C1 segment of cervical spinal cord (tissue), 14 donors: ENCODE measurements around the gene CNNM2.

Experiments used
- DNase-seq, 14 donors: peaks; one replicate each; lab custom pipeline; 2025; lab: John Stamatoyannopoulos, UW

Gene CNNM2

DNA sequence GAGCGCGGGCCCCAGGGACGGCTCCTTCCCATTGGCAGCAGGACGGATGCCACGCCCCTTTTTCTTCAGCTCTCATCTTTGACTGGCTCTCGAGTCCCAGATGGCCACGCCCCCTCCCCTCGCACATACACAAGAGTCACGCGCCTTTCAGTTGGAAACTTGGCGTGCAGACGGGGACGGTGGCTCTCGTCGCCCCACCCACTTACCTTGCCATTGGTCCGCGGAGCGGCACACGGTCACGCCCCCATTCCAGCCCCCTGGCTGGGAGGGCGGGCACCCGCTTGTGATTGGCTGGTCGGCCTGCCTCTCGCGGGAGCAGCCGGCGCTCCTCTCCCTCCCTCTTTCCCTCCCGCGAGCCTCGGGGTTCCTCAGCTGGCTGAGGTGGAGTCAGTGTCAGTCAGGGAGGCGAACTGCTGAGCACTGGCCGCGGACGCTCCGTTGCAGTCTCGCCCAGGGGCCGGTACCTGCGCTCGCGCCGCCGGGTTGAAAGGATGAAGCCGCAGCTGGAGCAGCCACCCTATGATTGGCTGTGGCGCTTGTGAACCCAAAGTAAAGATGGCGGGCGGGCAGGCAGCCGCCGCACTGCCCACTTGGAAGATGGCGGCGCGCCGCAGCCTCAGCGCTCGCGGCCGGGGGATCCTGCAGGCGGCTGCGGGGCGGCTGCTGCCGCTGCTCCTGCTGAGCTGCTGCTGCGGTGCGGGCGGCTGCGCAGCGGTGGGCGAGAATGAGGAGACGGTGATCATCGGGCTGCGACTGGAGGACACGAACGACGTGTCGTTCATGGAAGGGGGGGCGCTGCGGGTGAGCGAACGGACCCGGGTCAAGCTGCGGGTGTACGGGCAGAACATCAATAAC is at the start of gene CNNM2:
CNNM2 (plus strand) TSS at position 333 of the 855 bp plus-strand sequence; CDS start at position 520, 187 bp downstream.
- DNase-seq, result peak; percentile 93 to 100 (median 99)

DNA sequence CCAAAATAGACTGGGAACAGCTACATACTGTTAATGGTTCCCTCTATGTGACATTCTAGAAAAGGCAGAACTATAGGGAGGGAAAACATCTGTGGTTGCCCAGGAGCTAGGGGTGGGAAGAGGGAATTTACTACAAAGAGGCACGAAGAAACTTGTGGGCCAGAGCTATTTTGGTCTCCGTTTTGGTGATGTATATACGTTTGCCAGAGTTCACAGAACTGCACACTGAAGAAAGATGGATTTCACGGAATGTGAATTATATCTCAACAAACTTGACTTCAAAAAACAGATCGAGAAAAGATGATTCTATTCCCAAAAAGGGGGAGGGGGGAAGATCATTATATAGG is 49.2 kb upstream of the CNNM2 start:
- DNase-seq, result no peak

GRCh38 chr10:102869258-102870198 is 48.6 kb upstream of the CNNM2 start, which contains the start of gene AS3MT:
Gene AS3MT, plus strand, starts transcription at chr10:102869470. Its CDS starts 123 bp downstream, at chr10:102869593.
- DNase-seq, result peak in 6 of 14 donors; percentile 2 to 32 (median 14)

- DNase-seq, result no peak
Observed at GRCh38 chr10:102870221-102870620, 47.9 kb upstream of the CNNM2 start.

GRCh38 chr10:102872163-102872562 is 45.9 kb upstream of the CNNM2 start:
- no peak for DNase-seq

DNA sequence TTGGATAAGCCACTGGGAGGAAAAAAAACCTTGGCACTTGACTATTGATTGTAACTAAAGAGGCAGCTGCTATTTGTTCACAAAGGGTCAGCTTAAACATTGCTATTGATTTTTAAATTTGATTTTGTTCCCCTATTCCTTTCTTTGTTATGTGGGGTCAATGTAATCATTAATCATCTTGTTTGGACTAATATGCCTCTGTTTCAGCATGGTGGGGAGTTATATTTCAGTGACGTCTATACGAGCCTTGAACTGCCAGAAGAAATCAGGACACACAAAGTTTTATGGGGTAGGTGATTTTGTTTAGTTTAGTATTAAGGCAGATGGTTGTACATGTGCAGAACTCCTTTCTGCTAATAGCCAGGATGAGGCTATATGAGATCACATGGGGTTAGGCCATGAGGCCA is 41.3 kb upstream of the CNNM2 start:
- DNase-seq, result no peak

- no peak for DNase-seq
Observed at GRCh38 chr10:102878629-102879028, 39.5 kb upstream of the CNNM2 start.

GRCh38 chr10:102880256-102880655 is 37.8 kb upstream of the CNNM2 start:
- no peak for DNase-seq

- DNase-seq, result no peak
Observed at GRCh38 chr10:102888048-102888447, 30.0 kb upstream of the CNNM2 start.

DNA sequence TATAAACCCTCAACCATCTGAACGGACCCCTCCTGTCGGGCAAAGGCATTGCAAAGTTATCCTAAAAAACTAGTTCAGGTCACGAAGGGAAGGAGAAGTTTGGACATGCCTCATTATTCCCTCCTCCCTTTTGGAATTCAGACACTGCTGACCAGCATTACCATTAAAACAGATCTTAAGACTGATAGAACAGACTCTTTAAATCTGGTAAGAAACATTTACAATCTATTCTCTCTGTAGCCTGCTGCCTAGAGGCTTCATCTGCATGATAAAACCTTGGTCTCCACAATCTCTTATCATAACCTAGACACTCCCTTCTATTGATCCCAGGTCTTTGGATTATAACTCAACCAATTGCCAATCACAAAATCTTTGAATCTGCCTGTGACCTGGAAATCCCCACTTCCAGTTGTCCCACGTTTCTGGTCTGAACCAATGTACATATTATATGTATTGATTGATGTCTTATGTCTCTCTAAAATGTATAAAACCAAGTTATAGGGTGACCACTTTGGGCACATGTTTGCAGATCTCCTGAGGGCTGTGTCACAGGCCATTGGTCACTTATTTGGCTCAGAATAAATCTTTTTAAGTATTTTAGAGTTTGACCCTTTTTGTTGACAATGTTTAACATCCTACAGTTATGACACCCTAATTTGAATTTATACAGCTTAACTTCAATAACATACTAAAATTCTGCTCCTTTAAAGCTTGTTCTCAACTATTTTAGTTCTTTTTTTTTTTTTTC is 23.5 kb upstream of the CNNM2 start:
- DNase-seq, result no peak

GRCh38 chr10:102900006-102900405 is 18.1 kb upstream of the CNNM2 start:
- no peak for DNase-seq

DNA sequence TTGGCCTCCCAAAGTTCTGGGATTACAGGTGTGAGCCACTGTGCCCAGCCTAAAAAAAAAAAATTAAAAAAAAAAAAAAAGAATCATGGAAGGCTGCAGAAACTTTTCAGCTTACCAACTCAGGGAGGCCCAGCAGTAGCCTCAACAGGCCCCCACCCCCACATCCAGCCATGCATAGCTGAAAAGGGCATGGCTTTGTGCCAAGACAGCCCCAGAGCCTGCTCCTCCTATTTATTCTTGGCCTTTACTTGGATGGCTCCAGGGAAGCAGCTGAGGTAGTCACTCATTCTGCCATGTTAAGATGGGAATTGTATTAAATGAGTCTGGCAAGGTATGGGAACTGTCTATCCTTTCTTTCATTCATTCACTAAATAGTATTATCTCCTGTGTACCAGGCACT is 13.7 kb upstream of the CNNM2 start:
- DNase-seq, result no peak

DNA sequence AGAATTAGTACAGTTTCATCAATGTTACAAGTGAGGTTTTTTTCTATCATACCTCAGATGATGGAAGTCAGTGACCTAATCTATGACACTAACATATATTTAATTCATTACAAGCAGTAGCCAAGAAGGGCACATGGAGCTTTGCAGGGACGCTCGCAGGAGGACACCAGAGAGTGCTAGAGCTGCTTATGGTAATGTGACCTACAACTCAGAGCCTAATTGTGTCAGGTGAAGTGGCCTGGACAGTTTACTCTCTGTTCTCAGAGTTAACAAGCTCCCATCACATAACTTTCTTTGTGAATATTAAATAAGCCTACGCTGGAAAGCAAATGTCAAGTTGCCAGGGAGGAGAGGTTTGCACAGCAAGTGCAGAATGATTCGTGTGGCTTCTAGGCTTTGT is 11.6 kb upstream of the CNNM2 start:
- no peak for DNase-seq

DNA sequence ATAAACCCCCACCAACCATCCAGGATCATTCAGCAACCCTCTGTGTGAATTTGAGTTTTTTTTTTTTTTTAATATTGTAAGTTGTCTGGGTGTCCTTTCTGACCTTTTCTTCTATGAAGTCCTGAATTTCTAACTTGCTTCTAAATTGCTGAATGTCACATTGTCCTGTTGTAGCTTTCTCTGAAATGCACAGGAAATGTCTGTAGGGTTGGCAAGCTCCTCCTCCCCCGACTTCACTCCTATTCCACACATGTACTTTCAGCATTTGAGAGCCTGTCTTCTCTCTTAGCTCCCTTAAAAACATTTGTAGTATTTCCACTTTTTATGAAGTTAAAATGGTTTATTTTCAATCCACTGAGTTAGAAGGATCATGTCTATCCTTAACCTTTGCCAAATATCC is 3.3 kb upstream of the CNNM2 start:
- no peak for DNase-seq

DNA sequence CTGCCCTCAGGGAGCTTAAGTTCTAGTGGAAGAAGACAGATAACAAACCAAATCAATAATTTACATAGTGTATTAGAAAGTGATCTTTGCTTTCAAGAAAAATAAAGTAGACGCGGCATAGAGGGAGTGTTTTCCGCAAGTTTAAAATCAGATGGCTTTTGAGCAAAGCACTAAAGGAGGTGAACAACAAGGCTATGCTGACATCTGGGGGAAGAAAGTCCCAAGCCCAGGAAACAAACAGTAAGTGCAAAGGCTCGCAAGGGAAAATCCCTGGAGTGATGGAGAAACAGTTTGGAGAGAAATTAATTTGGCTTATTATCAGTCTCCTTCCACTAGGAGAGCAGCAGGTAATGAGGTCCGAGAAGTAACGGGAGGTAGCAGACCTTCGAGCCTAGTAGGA is 1.9 kb upstream of the CNNM2 start:
- DNase-seq, result no peak

DNA sequence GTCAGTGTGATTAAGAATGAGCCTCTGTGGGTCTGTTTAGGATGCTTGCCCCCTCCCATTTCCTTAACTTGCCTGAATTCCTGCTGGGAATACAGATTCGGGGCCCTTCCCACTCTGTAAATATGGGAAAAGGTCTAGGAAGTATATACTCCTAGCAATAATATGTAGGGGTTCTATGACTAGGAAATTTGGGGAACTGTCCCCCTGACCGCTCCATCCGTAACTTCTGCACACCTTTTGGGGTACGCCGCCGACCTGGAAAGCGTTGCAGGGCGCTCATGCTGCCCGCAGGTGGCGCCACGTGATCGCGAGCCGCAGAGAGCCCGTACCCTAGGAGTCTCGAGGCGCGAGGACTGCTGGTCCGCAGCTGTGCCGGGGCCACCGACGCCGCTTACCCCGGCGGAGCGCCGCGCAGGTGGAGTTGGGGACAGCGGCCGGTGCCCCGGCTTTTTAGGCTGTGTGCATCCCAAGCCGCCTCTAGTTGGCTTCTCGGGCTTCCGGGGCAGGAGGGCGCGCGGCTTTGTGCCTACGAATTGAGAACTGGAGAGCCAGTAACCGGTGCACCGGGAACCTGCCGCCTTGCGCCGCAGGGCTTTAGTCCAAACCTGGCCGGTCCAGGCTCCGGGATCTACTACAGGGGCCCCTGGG is 656 bp upstream of the CNNM2 start:
- DNase-seq, result peak; percentile 2 to 89 (median 82)

GRCh38 chr10:102918817-102919245 is 737 bp downstream of the CNNM2 start:
- DNase-seq, result peak in 3 of 14 donors; percentile 33 to 46 (median 38)

GRCh38 chr10:102919246-102919959 is 1.3 kb downstream of the CNNM2 start:
- peak in 5 of 14 donors; percentile 5 to 42 (median 18) for DNase-seq

DNA sequence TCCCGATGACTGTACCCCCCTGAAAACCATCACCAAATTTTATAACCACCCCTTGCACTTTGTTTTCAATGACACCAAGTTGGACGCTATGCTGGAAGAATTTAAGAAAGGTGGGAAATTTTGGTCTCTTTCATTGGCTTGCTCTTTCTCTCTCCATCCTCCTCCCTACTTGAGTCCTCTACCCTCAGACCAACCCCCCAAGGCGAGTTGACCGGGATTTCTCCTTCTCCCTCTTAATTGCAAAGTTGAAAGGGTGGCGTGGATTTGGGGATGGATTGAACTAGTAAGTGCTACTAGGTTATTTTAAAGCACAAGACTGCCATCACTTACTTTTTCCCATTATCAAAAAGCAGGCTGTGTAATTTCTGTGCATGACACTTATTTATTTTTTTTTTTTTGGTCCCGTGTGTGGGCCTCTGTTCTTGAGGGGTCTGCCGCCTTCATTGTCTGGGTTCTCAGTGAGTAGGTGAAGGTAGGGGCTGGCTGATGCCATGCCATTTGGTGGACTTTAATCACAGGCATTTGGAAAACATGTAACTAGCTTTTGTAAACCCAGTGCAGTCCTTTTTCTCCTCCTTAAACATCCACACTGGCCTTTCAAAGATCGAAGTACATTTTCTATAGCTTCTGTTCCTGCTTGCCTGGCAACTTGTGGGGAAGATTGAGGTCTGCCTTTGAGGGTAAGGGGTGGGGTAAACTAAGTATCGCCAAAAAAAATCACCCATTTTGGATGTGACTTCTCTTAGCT is 2.1 kb downstream of the CNNM2 start:
- peak in 1 of 14 donors; percentile 29 for DNase-seq

DNA sequence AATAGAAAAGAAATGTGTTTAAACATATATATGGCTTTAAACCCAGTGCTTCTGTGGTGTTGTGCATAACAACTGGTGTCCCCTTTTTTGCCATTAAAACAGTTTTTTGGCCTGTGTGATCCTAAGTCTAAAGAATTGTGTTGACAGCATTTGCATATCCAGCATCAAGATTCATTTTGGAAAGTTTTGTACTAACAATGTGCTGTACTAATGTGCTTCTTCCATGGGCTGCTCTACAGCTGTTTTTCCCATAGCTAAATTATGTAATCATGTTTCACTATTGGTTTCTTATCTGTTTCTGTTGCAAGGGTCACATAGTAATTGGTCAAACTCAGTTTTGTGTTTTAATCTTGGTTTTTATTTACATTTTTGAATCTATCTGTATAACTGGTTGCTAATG is 5.5 kb downstream of the CNNM2 start:
- DNase-seq, result no peak
